Measurements from ENCODE around the gene SOX8.

Gene SOX8

DNA sequence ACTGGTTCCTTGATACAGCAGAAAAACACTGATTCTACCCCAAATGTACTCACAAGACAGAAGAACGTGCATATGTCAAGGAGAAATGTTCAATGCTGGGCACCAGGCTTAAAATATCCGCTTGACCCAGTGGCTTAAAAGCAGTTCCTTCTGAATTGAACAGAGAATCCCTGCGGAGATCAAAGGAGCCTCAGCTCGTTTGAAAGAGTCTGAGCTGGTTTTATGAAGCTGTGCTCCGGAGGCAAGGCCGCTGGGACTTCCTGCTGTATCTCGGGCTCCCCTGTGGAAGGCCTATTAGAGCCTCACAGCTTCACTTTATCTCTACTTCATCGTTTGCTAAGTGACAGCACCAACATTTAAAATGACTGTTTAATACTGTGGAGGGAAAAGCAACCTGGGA is 12.9 kb upstream of the SOX8 start:
- no peak overlapping the region for H3K27ac ChIP-seq (ENCODE audit: low read length)
- H3K4me1 ChIP-seq (ENCODE audit: control insufficient read depth, low read depth, low read length): peaks cover 6% of the 10 kb centered on the region
- H3K4me3 ChIP-seq (ENCODE audit: low read length): no peak overlapping the region
- no peaks in the 10 kb centered on the region for H3K9me3 ChIP-seq (ENCODE audit: control insufficient read depth, low read depth, low read length)
- no peaks in the 10 kb centered on the region for H3K36me3 ChIP-seq (ENCODE audit: control insufficient read depth, low read depth, low read length)
- no peak overlapping the region for H3K9ac ChIP-seq (ENCODE audit: low read length)
- H3K27me3 ChIP-seq (ENCODE audit: control insufficient read depth, insufficient read depth, low read length): peaks cover 29% of the 10 kb centered on the region

GRCh38 chr16:969508-970385 is 11.8 kb upstream of the SOX8 start:
- Histone ChIP-seq H3K27me3 (ENCODE audit: control insufficient read depth, insufficient read depth, low read length) (peaks cover 29% of the 10 kb centered on the region), H3K9me3 (ENCODE audit: control insufficient read depth, low read depth, low read length) (no peaks in the 10 kb centered on the region), H3K9ac (ENCODE audit: low read length) (peak overlapping the region; percentile 12), H3K4me1 (ENCODE audit: control insufficient read depth, low read depth, low read length) (peaks cover 6% of the 10 kb centered on the region), H3K27ac (ENCODE audit: low read length) (no peak overlapping the region), H3K4me3 (ENCODE audit: low read length) (peak overlapping the region; percentile 81), H3K36me3 (ENCODE audit: control insufficient read depth, low read depth, low read length) (no peaks in the 10 kb centered on the region)

- Histone ChIP-seq H3K4me3 (ENCODE audit: low read length) (peak overlapping the region; percentile 81), H3K9me3 (ENCODE audit: control insufficient read depth, low read depth, low read length) (no peaks in the 10 kb centered on the region), H3K27me3 (ENCODE audit: control insufficient read depth, insufficient read depth, low read length) (peaks cover 29% of the 10 kb centered on the region), H3K36me3 (ENCODE audit: control insufficient read depth, low read depth, low read length) (no peaks in the 10 kb centered on the region), H3K27ac (ENCODE audit: low read length) (no peak overlapping the region), H3K9ac (ENCODE audit: low read length) (peak overlapping the region; percentile 12), H3K4me1 (ENCODE audit: control insufficient read depth, low read depth, low read length) (peaks cover 6% of the 10 kb centered on the region)
Observed at GRCh38 chr16:970386-970765, 11.2 kb upstream of the SOX8 start.

DNA sequence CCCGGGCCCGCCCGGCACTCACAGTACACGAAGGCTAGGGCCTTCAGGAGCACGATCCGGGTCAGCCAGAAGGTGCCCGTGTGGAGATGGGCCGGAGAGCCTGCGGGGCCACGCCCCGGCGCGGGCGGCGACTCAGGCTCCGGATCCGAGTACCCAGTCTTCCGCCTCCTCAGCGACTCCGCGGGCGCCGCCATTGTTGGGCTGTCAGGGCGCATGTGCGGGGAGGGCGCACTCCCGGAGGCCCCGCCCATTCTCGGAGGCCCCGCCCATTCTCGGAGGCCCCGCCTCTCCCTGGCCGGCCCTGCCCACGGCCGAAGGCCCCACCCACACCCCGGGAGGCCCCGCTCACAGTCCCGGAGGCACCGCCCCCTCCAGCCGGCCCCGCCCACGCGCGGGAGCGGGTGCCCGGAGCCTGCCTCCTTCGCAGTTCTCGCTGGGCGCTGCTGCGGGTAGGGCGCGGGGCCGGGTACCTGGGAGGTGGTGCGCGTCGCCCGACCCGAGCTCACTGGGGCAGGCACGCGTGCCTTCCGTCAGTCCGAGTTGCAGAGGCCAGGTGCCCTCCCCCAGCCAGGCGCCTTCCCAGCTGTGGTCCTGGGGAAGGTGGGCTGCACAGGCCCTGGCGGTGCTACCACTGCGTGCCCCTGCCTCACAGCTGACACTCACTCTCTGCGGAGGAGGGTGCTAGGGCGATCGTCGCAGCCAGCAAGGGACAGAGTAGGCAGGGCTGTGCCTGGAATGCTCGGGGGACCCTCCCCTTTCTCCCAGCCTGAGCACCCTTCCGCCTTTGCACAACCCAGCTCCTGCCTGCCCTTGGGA is 10.6 kb upstream of the SOX8 start, which contains the start of gene LMF1:
LMF1 (minus strand) TSS at position 219 of the 816 bp plus-strand sequence; CDS start at position 215, 4 bp downstream.
- peak within 1 kb of the TSS; percentile 12 for H3K9ac ChIP-seq (ENCODE audit: low read length)
- no peaks in the 10 kb centered on the region for H3K9me3 ChIP-seq (ENCODE audit: control insufficient read depth, low read depth, low read length)
- H3K36me3 ChIP-seq (ENCODE audit: control insufficient read depth, low read depth, low read length): no peaks in the 10 kb centered on the region
- peaks cover 29% of the 10 kb centered on the region for H3K27me3 ChIP-seq (ENCODE audit: control insufficient read depth, insufficient read depth, low read length)
- peak within 1 kb of the TSS; percentile 81 for H3K4me3 ChIP-seq (ENCODE audit: low read length)
- H3K4me1 ChIP-seq (ENCODE audit: control insufficient read depth, low read depth, low read length): peaks cover 6% of the 10 kb centered on the region
- H3K27ac ChIP-seq (ENCODE audit: low read length): no peak within 1 kb of the TSS

DNA sequence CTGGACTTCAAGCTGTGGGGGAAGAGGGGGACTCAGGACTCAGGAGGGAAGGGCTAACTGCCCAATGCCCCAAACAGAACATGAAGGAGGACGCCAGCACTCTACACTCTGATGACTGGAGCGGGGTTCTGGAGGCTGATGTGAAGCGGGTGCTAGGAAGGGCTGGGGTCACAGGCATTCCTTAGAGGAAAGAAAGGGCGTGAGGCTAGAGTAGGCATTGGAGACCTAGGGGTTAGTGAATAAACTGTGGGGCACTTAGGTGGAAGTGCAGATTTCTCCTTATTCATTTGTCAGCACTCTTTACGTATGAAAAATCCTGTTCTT is 10.0 kb upstream of the SOX8 start:
- H3K9me3 ChIP-seq (ENCODE audit: control insufficient read depth, low read depth, low read length): no peaks in the 10 kb centered on the region
- no peak overlapping the region for H3K27ac ChIP-seq (ENCODE audit: low read length)
- H3K36me3 ChIP-seq (ENCODE audit: control insufficient read depth, low read depth, low read length): no peaks in the 10 kb centered on the region
- H3K27me3 ChIP-seq (ENCODE audit: control insufficient read depth, insufficient read depth, low read length): peaks cover 29% of the 10 kb centered on the region
- H3K4me3 ChIP-seq (ENCODE audit: low read length): peak overlapping the region; percentile 48
- no peak overlapping the region for H3K9ac ChIP-seq (ENCODE audit: low read length)
- peaks cover 6% of the 10 kb centered on the region for H3K4me1 ChIP-seq (ENCODE audit: control insufficient read depth, low read depth, low read length)

DNA sequence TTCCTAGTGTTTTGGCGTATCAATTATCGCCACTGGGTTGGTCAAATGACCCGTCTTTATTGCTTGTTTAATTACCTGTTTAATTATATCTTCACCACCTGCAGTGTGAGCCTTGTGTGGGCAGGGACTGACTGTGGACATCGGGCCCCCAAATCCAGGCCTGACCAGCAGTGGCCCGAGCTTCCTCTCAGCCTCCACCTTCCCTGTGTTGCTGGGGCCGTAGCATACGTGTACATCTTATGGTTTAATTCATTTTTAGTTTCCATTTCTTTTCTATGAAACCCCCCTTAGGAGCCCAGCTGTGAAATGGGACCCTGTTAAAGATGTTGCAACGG is 9.6 kb upstream of the SOX8 start:
- Histone ChIP-seq H3K27me3 (ENCODE audit: control insufficient read depth, insufficient read depth, low read length) (peaks cover 29% of the 10 kb centered on the region), H3K4me1 (ENCODE audit: control insufficient read depth, low read depth, low read length) (peaks cover 6% of the 10 kb centered on the region)

DNA sequence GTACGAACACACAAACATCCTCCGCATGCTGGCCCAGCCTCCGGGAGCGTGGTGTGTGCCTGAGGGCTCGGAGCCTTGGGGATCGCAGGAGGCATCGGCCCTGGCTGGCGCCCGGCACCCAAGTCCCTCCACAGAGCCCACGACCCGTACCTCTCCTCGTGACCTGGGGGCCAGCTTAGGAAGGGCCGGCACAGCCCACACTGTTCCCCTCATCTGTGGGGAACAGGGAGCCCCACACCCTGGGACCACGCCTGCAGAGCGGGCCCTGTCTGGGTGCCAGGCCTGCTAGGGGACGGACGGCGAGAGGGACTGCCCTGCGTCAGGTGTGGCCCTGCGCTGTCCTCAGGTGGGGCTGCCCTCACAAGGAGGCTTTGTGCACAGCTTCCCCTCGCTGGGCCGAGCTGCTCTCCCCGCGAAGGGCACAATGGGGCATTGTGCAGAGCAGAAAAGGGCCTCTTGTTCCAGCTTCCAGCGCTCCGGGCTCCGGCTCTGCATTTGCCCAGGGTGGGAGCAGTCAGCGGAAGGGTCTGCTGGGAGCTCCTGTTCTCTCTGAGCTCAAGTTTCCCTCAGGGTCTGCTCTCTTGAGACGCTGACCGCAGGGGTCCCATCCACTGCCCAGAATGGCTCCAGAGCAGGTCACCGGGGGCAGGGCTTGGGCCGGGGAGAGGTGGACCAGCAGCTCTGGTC is 9.1 kb upstream of the SOX8 start:
- Histone ChIP-seq H3K4me1 (ENCODE audit: control insufficient read depth, low read depth, low read length) (peaks cover 6% of the 10 kb centered on the region), H3K4me3 (ENCODE audit: low read length) (no peak overlapping the region), H3K27me3 (ENCODE audit: control insufficient read depth, insufficient read depth, low read length) (peaks cover 29% of the 10 kb centered on the region), H3K9ac (ENCODE audit: low read length) (no peak overlapping the region), H3K27ac (ENCODE audit: low read length) (no peak overlapping the region), H3K36me3 (ENCODE audit: control insufficient read depth, low read depth, low read length) (no peaks in the 10 kb centered on the region), H3K9me3 (ENCODE audit: control insufficient read depth, low read depth, low read length) (no peaks in the 10 kb centered on the region)

More for the DNA sequence above, 9.6 kb upstream of the SOX8 start:
- no peak overlapping the region for H3K4me3 ChIP-seq (ENCODE audit: low read length)
- no peak overlapping the region for H3K9ac ChIP-seq (ENCODE audit: low read length)
- H3K36me3 ChIP-seq (ENCODE audit: control insufficient read depth, low read depth, low read length): no peaks in the 10 kb centered on the region
- H3K9me3 ChIP-seq (ENCODE audit: control insufficient read depth, low read depth, low read length): no peaks in the 10 kb centered on the region
- no peak overlapping the region for H3K27ac ChIP-seq (ENCODE audit: low read length)

GRCh38 chr16:973366-973765 is 8.2 kb upstream of the SOX8 start:
- Histone ChIP-seq H3K27ac (ENCODE audit: low read length) (no peak overlapping the region), H3K4me1 (ENCODE audit: control insufficient read depth, low read depth, low read length) (peaks cover 6% of the 10 kb centered on the region)

GRCh38 chr16:974001-974601 is 7.5 kb upstream of the SOX8 start:
- H3K27ac ChIP-seq (ENCODE audit: low read length): no peak overlapping the region
- H3K4me1 ChIP-seq (ENCODE audit: control insufficient read depth, low read depth, low read length): peaks cover 4% of the 10 kb centered on the region
- no peaks in the 10 kb centered on the region for H3K36me3 ChIP-seq (ENCODE audit: control insufficient read depth, low read depth, low read length)
- H3K9ac ChIP-seq (ENCODE audit: low read length): no peak overlapping the region
- H3K4me3 ChIP-seq (ENCODE audit: low read length): no peak overlapping the region
- H3K27me3 ChIP-seq (ENCODE audit: control insufficient read depth, insufficient read depth, low read length): peaks cover 36% of the 10 kb centered on the region
- H3K9me3 ChIP-seq (ENCODE audit: control insufficient read depth, low read depth, low read length): no peaks in the 10 kb centered on the region

More at GRCh38 chr16:973366-973765, 8.2 kb upstream of the SOX8 start:
- Histone ChIP-seq H3K27me3 (ENCODE audit: control insufficient read depth, insufficient read depth, low read length) (peaks cover 34% of the 10 kb centered on the region), H3K9ac (ENCODE audit: low read length) (no peak overlapping the region), H3K36me3 (ENCODE audit: control insufficient read depth, low read depth, low read length) (no peaks in the 10 kb centered on the region), H3K9me3 (ENCODE audit: control insufficient read depth, low read depth, low read length) (no peaks in the 10 kb centered on the region), H3K4me3 (ENCODE audit: low read length) (no peak overlapping the region)

DNA sequence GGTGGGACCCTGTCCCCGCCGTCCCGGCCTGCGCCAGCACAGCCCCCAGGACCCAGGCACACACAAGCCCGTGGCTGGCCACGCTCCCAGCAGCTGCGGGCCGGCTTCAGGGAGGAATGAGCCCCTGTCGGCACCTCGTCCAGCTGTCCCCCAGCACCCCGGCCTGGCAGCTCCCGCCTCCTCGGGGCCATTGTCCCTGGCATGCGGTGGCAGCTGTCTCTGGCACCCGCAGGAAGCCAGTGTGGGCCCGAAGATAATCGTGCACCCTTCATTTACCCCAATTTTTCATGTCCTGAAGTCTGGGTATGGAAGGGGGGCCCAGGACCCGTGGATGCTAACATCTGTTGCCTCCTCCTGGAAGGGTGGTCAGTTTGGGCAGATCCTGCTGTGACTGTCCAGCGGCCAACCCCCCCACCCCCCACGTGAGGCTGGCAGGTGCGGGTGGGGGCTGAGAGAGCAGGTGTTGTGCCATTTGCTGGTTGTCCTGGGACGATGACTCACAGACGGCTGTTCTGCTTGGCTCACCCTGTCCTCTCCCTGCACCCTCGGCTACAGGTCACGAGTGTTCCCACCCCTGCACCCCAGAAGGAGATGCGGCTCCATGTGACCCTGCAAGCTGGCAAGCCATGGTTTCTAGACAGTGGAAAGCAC is 6.8 kb upstream of the SOX8 start:
- no peak overlapping the region for H3K9ac ChIP-seq (ENCODE audit: low read length)
- peaks cover 36% of the 10 kb centered on the region for H3K27me3 ChIP-seq (ENCODE audit: control insufficient read depth, insufficient read depth, low read length)
- H3K27ac ChIP-seq (ENCODE audit: low read length): no peak overlapping the region
- no peaks in the 10 kb centered on the region for H3K36me3 ChIP-seq (ENCODE audit: control insufficient read depth, low read depth, low read length)
- H3K9me3 ChIP-seq (ENCODE audit: control insufficient read depth, low read depth, low read length): no peaks in the 10 kb centered on the region
- no peak overlapping the region for H3K4me3 ChIP-seq (ENCODE audit: low read length)
- peaks cover under 1% of the 10 kb centered on the region for H3K4me1 ChIP-seq (ENCODE audit: control insufficient read depth, low read depth, low read length)

GRCh38 chr16:975291-975690 is 6.3 kb upstream of the SOX8 start:
- peaks cover 38% of the 10 kb centered on the region for H3K27me3 ChIP-seq (ENCODE audit: control insufficient read depth, insufficient read depth, low read length)
- H3K4me3 ChIP-seq (ENCODE audit: low read length): no peak overlapping the region
- H3K9me3 ChIP-seq (ENCODE audit: control insufficient read depth, low read depth, low read length): no peaks in the 10 kb centered on the region
- no peak overlapping the region for H3K27ac ChIP-seq (ENCODE audit: low read length)
- H3K4me1 ChIP-seq (ENCODE audit: control insufficient read depth, low read depth, low read length): no peaks in the 10 kb centered on the region
- H3K9ac ChIP-seq (ENCODE audit: low read length): no peak overlapping the region
- no peaks in the 10 kb centered on the region for H3K36me3 ChIP-seq (ENCODE audit: control insufficient read depth, low read depth, low read length)
